ENCODE results near the gene NTHL1.

NTHL1 gene

GRCh38 chr16:2087748-2088631 is 40.4 kb upstream of the NTHL1 start:
- no peak for TF ChIP-seq CTCF (conservative IDR thresholded peaks at IDR 0.05; ENCODE audit: control insufficient read depth, insufficient read depth, low read depth, low read length)
- H3K4me3 ChIP-seq (ENCODE audit: control insufficient read depth, low read depth, low read length) = no peak overlapping the region
- DNase-seq (ENCODE audit: low read depth) = no peak

- no peak overlapping the region for H3K4me3 ChIP-seq (ENCODE audit: control insufficient read depth, low read depth, low read length)
- no peak for TF ChIP-seq CTCF (conservative IDR thresholded peaks at IDR 0.05; ENCODE audit: control insufficient read depth, insufficient read depth, low read depth, low read length)
- DNase-seq (ENCODE audit: low read depth) = no peak
These were observed 39.4 kb upstream of the NTHL1 start for GRCh38 chr16:2086812-2087747.

GRCh38 chr16:2086106-2086742 is 38.6 kb upstream of the NTHL1 start:
- no peak for DNase-seq (ENCODE audit: low read depth)
- TF ChIP-seq CTCF (conservative IDR thresholded peaks at IDR 0.05; ENCODE audit: control insufficient read depth, insufficient read depth, low read depth, low read length) = no peak
- no peak overlapping the region for H3K4me3 ChIP-seq (ENCODE audit: control insufficient read depth, low read depth, low read length)

- DNase-seq (ENCODE audit: low read depth) = peak; percentile 29
- TF ChIP-seq CTCF (conservative IDR thresholded peaks at IDR 0.05; ENCODE audit: control insufficient read depth, insufficient read depth, low read depth, low read length) = no peak
- no peak overlapping the region for H3K4me3 ChIP-seq (ENCODE audit: control insufficient read depth, low read depth, low read length)
These were observed 38.0 kb upstream of the NTHL1 start for GRCh38 chr16:2085669-2086068.

GRCh38 chr16:2084895-2085625 is 37.4 kb upstream of the NTHL1 start:
- DNase-seq (ENCODE audit: low read depth) = no peak
- TF ChIP-seq CTCF (conservative IDR thresholded peaks at IDR 0.05; ENCODE audit: control insufficient read depth, insufficient read depth, low read depth, low read length) = no peak
- H3K4me3 ChIP-seq (ENCODE audit: control insufficient read depth, low read depth, low read length) = no peak overlapping the region
